Gastrocnemius medialis (tissue), 4 donors: ENCODE data around the gene POLR2J2.
"Not testable (repeated sequence)": the region's sequence is repeated elsewhere in the genome, so short reads cannot be mapped to it uniquely, and the experiment has no call there.

Source experiments
- CTCF ChIP-seq, 5 experiments: fragments of 450-650 bp in 3 of 5; fragments of 200-600 bp in 2 of 5; sonication (generic) in 2 of 5; IDR thresholded peaks in 4 of 5; conservative IDR thresholded peaks in 1 of 5; 1 replicate in 4 of 5; 2 replicates in 1 of 5; pipeline ENCODE4 v1.5.1; 2016 to 2019; ENCODE audit warnings: antibody characterized with exemption in 5 of 5, mild to moderate bottlenecking in 3 of 5, moderate library complexity in 3 of 5
- POLR2A ChIP-seq, 2 donors: fragments of 450-650 bp; IDR thresholded peaks; one replicate each; pipeline ENCODE4 v1.6.1; 2017; ENCODE audit warnings: antibody characterized with exemption in 2 of 2, mild to moderate bottlenecking in 2 of 2, moderate library complexity in 2 of 2

GRCh38 chr7:102649924-102650323, 21.5 kb downstream of the POLR2J2 start, which contains the start of gene SPDYE2B:
- TF ChIP-seq CTCF (IDR thresholded peaks at IDR 0.05 in 4 of 5, conservative IDR thresholded peaks at IDR 0.05 in 1 of 5); POLR2A (IDR thresholded peaks at IDR 0.05): not testable (repeated sequence)
